ENCODE results near the gene ETFB. TPM values are rescaled to one million over a fixed set of nuclear protein-coding genes. Genes with fewer than 3 reads are reported as not detected.
A peak's percentile ranks its signal among the peaks of the same experiment; 100 is the strongest.

The ETFB gene
- 39.2 and 48.5 TPM in 2 replicates for total RNA-seq (2011; cell fraction: chromatin; rRNA removed; ENCODE audit: low replicate concordance)
- 47.0 and 50.3 TPM in 2 replicates for total RNA-seq (2011; cell fraction: nucleolus; rRNA removed)
- total RNA-seq (2011; cell fraction: nucleoplasm; rRNA removed): 47.5 and 61.6 TPM in 2 replicates
- total RNA-seq (2014; rRNA removed) (143 and 161 TPM in 2 replicates), total RNA-seq (2014; rRNA removed; fragmentation: Illumina TruSeq; extraction: Trizol) (29.8 and 54.2 TPM in 2 replicates), total RNA-seq (2015; rRNA removed; fragmentation: Illumina TruSeq; extraction: Trizol) (129 and 131 TPM in 2 replicates), total RNA-seq (2021) (130 and 142 TPM in 2 replicates), polyA plus RNA-seq (2011; rRNA removed) (96.1 and 130 TPM in 2 replicates), polyA plus RNA-seq (2014; fragmentation: Illumina TruSeq; extraction: Trizol) (56.3 and 136 TPM in 2 replicates), polyA plus RNA-seq (2014; fragmentation: Nextera tagmentation; extraction: Ambion mirVana) (10 to 100 TPM; 18.1 to 50.3 TPM), polyA plus RNA-seq (2014; rRNA removed) (112 and 123 TPM in 2 replicates), polyA minus RNA-seq (2011; rRNA and poly(A)+ RNA removed) (45.2 and 56.4 TPM in 2 replicates), Bru-seq, nascent RNA (percentile 70 among the genes with signal in this experiment), BruChase-seq, experiment 1, labeled RNA remaining after a 2-hour chase (percentile 72 among the genes with signal in this experiment), BruChase-seq, experiment 2, labeled RNA remaining after a 6-hour chase (percentile 70 among the genes with signal in this experiment)
- 169 and 204 TPM in 2 replicates for polyA plus RNA-seq (2011; cell fraction: cytosol; rRNA removed)
- 70.0 and 71.8 TPM in 2 replicates for polyA plus RNA-seq (2011; cell fraction: nucleus; rRNA removed)
- 188 and 234 TPM in 2 replicates for polyA plus RNA-seq (2012)
- polyA minus RNA-seq (2011; cell fraction: cytosol; rRNA and poly(A)+ RNA removed): 66.9 and 70.1 TPM in 2 replicates
- 15.1 and 25.2 TPM in 2 replicates for polyA minus RNA-seq (2011; cell fraction: nucleus; rRNA and poly(A)+ RNA removed)
- long read RNA-seq, experiment 1, transcript ETFB-201 (6 exons, 900 nt): major isoform, 352 of 397 reads
- long read RNA-seq, experiment 1, partial matches to known transcripts: 9 of 397 reads
- long read RNA-seq, experiment 1, other reads (novel, unspliced or antisense): 36 of 397 reads
- long read RNA-seq, experiment 2, transcript ETFB-201 (6 exons, 900 nt): major isoform, 155 of 190 reads
- long read RNA-seq, experiment 2, transcript ETFB-202 (5 exons, 3,551 nt): minor isoform, 5 of 190 reads
- long read RNA-seq, experiment 2, partial matches to known transcripts: 15 of 190 reads
- long read RNA-seq, experiment 2, other reads (novel, unspliced or antisense): 15 of 190 reads
- long read RNA-seq, experiment 3, transcript ETFB-201 (6 exons, 900 nt): major isoform, 161 of 176 reads
- long read RNA-seq, experiment 3, partial matches to known transcripts: 5 of 176 reads
- long read RNA-seq, experiment 3, other reads (novel, unspliced or antisense): 9 of 176 reads

GRCh38 chr19:51365965-51366388 is at the start of gene ETFB:
Gene ETFB, minus strand, starts transcription at chr19:51366388. Its CDS starts 62 bp downstream, at chr19:51366326.
- H3K9me1 ChIP-seq (ENCODE audit: control insufficient read depth, insufficient read depth, low read length): no peaks in the 10 kb centered on the region
- intact Hi-C loops (cut with micrococcal nuclease) (loop anchor here (1.0 kb wide), 1 partner anchor 27 kb away; no protein-coding TSS in a partner anchor), in situ Hi-C loops (cut with MboI) (no loop called here)
- BruUV-seq (replicated peaks): TSS peak; percentile 85
- H4K20me1 ChIP-seq (replicated peaks; ENCODE audit: control insufficient read depth, insufficient read depth, low read length): no peaks in the 10 kb centered on the region
- H3K27me3 ChIP-seq (ENCODE audit: control insufficient read depth in 2 of 2, insufficient read depth in 2 of 2, low read length in 2 of 2): no peaks in the 10 kb centered on the region
- H3K27ac ChIP-seq (ENCODE audit: extremely low read depth, low read depth, low read length): peak within 1 kb of the TSS; percentile 92
- H3K9ac ChIP-seq (ENCODE audit: insufficient read depth in 1 of 2, low read depth in 2 of 2, low read length in 2 of 2): peak within 1 kb of the TSS; percentile 96
- WGBS (ENCODE audit: insufficient coverage, low coverage, missing lambda C conversion rate): 1% methylated on average over 27 of the region's 27 CpGs
- ChIA-PET POLR2A (interaction anchor here (0.6 to 2.2 kb wide), 10 partner anchors 10 to 56 kb away, joined by 3 to 13 read pairs (median 4); partner anchors contain the start of gene VSIG10L), CTCF (ENCODE audit: low intra/inter-chr PET ratio) (no interaction called here)
- no peaks in the 10 kb centered on the region for H3K9me3 ChIP-seq (replicated peaks; ENCODE audit: control insufficient read depth, insufficient read depth, low read depth, low read length)
- peaks cover 28 to 50% of the 10 kb centered on the region in 2 experiments for H3K4me1 ChIP-seq (replicated peaks in 1 of 2; ENCODE audit: control insufficient read depth in 2 of 2, insufficient read depth in 2 of 2, low read length in 2 of 2)
- H3K36me3 ChIP-seq (ENCODE audit: control insufficient read depth, insufficient read depth, low read length): no peaks in the 10 kb centered on the region
- peak within 1 kb of the TSS; percentile 96 for H3K4me2 ChIP-seq (ENCODE audit: insufficient read depth, low read length)
- peaks cover 61% of the 10 kb centered on the region for H3K79me2 ChIP-seq (ENCODE audit: control insufficient read depth, insufficient read depth, low read length)
- DNase-seq (ENCODE audit: extremely low read depth in 1 of 4, low spot score in 3 of 4): no peak
- peak within 1 kb of the TSS; percentile 82 for H2AFZ ChIP-seq (ENCODE audit: low read depth, low read length)
- FAIRE-seq: no peak
- no peak for ATAC-seq
- H3K4me3 ChIP-seq: peak within 1 kb of the TSS; percentile 75
- TF ChIP-seq CTCF (IDR thresholded peaks at IDR 0.05 in 2 of 3, conservative IDR thresholded peaks at IDR 0.05 in 1 of 3; ENCODE audit: insufficient read depth in 2 of 3, low read depth in 1 of 3, low read length in 3 of 3) (no peak), YY1 (IDR thresholded peaks at IDR 0.05; ENCODE audit: borderline replicate concordance in 1 of 3, control insufficient read depth in 1 of 3, extremely low read depth in 1 of 3, insufficient read depth in 3 of 3, insufficient read length in 1 of 3, insufficient replicate concordance in 2 of 3, low read depth in 1 of 3, low read length in 2 of 3) (peak; percentile 59 to 93 (median 88)), ZFP1 (CRISPR knock-in tag; IDR thresholded peaks at IDR 0.05) (no peak), ARID2 (IDR thresholded peaks at IDR 0.05) (no peak), NFYB (IDR thresholded peaks at IDR 0.05; ENCODE audit: extremely low read depth, insufficient read length) (no peak), CAMTA2 (CRISPR knock-in tag; conservative IDR thresholded peaks at IDR 0.05) (no peak), THRAP3 (IDR thresholded peaks at IDR 0.05; ENCODE audit: borderline replicate concordance) (no peak), C11orf30 (IDR thresholded peaks at IDR 0.05; ENCODE audit: low read depth) (no peak), NFRKB (IDR thresholded peaks at IDR 0.05; ENCODE audit: low read depth) (peak; percentile 83), KLF13 (tag; IDR thresholded peaks at IDR 0.05; ENCODE audit: borderline replicate concordance, low read depth) (no peak), CBFA2T3 (IDR thresholded peaks at IDR 0.05) (no peak), ZBTB26 (CRISPR knock-in tag; IDR thresholded peaks at IDR 0.05) (no peak), EGR1 (conservative IDR thresholded peaks at IDR 0.05) (no peak), KDM4B (IDR thresholded peaks at IDR 0.05; ENCODE audit: borderline replicate concordance in 2 of 2, low read depth in 1 of 2) (no peak), POLR2B (IDR thresholded peaks at IDR 0.05; ENCODE audit: low read depth, partially characterized antibody) (no peak)

All from K562 (cell line).